Daoy (cell line): ENCODE measurements around the gene LSAMP. TPM values are rescaled to one million over a fixed set of nuclear protein-coding genes. Genes with fewer than 3 reads are reported as not detected.
"Not testable (repeated sequence)": the region's sequence is repeated elsewhere in the genome, so short reads cannot be mapped to it uniquely, and the experiment has no call there.

ENCODE experiments used
- DNase-seq: peaks from one replicate; pipeline ENCODE4 v3.0.0-alpha.2; 2015; ENCODE audit warnings: low read depth
- total RNA-seq: library from RNA; depleted of rRNA; stranded (reverse); fragments of >200 nt; shearing (Covaris generic); gene quantifications from 2 replicates; pipeline ENCODE4 v1.2.3, GENCODE V29; 2014

LSAMP gene
- total RNA-seq, 1 experiment from 2014 or later: 7.1 TPM

GRCh38 chr3:115898656-115899410 is 546.5 kb downstream of the LSAMP start:
- DNase-seq: no peak

DNA sequence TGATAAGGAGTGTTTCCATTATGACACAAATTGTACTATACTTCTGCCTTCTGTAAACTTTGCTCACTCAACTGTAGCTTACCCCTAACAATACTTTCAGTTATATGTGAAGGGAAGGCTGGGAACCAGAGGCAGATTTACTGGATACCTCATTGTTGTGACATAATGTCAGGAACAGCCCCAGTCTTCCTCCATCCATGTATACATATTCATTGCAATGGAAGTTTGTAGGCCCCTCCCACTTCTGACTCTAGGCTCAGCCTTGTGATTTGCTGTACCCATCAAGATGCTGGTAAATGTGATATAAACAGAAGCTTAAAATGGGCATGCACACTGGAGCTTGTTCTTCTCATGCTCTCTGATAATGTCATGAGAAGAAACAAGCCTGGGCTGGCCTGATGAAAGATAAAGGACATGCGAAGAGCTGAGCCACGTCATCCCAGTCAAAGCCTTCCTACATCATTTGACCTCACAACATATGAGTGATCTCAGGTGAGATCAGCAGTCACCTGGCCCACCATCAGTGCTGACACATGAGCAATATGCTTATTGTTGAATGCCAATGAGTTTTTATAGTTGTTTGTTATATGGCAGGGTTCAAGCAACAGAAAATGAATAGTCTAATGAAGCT is 554.2 kb downstream of the LSAMP start:
- no peak for DNase-seq

DNA sequence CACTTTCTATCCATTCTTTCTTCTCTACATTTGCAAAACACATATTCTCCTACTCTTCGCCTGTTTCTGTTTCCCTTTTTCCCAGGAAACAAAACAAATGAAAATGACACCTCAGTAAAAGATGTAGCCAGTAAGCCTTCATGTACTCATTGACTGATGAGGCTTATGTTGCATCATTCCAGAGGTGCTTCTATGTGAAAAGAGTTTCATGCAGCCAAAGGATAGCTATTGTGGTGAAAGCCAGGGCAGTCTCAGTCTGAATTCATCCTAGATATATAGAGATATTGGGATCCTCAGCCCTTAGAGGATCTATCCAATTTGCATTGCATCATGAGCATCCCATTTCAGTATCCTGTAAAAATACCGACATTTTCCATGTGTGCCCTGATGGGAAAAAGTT is 554.7 kb downstream of the LSAMP start:
- no peak for DNase-seq

GRCh38 chr3:115885621-115886020 is 559.7 kb downstream of the LSAMP start:
- no peak for DNase-seq

DNA sequence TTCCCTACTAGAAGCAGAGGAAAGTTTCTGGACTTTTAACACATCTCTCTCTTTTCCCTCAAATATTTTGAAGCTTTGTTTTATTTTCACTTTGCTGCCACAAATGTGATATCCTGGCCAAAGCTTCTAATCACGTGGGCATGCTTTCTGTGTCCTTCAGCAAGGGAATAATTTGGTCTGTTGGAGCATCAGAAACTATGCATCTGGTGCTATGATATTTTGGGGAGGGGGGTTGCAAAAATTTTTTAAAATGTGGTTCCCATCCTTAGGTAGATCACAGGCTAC is 567.7 kb downstream of the LSAMP start:
- no peak for DNase-seq

GRCh38 chr3:115876876-115877614 is 568.2 kb downstream of the LSAMP start:
- no peak for DNase-seq

- DNase-seq: no peak
Observed at GRCh38 chr3:115875460-115875859, 569.8 kb downstream of the LSAMP start.

GRCh38 chr3:115871735-115872134 is 573.6 kb downstream of the LSAMP start:
- no peak for DNase-seq

DNA sequence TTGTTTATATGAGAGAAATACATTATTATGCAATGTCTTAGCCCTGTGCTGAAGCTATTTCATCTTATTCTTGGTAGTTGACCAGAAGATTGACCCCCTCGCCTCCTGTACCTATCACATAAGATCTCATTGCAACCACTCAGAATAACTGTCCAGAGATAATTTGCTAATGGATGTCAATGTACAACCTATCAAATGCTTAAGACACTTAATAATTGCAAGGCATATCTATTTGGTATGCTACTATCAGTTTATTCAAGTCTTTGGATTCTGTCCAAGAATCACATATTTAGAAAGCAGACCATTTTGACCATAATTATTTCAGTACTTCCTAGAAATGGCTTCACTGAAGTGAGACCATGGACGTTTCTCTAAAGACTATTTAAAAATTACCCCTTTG is 580.4 kb downstream of the LSAMP start:
- no peak for DNase-seq

- DNase-seq: no peak
Observed at GRCh38 chr3:115862849-115863248, 582.4 kb downstream of the LSAMP start.

- DNase-seq: no peak
Observed at GRCh38 chr3:115862099-115862498, 583.2 kb downstream of the LSAMP start.

DNA sequence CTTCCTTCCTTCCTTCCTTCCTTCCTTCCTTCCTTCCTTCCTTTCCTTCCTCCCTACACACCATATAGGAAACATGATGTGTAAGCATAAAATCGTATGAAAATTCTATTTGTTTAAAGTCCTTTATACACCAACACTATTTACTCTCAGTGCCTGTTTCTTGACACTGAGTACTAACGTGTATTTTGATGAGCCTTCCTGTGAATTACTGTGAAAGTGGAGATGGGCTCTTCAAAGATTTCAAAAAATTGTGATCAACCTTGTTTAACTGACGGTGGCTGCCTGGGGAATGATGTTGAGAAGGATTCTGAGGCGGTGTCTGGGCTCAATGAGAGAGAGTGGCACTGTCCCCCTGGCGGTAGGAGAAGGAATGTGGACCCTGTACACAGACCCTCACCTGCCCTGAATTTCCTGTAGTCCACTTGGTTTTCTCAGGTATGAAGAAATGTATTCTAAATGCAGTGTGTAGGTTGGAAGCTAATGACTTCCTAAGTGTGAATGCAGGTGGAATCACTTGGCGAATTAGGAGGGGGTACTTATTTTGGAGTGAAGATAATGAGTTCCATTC is 584.0 kb downstream of the LSAMP start:
- DNase-seq: no peak

DNA sequence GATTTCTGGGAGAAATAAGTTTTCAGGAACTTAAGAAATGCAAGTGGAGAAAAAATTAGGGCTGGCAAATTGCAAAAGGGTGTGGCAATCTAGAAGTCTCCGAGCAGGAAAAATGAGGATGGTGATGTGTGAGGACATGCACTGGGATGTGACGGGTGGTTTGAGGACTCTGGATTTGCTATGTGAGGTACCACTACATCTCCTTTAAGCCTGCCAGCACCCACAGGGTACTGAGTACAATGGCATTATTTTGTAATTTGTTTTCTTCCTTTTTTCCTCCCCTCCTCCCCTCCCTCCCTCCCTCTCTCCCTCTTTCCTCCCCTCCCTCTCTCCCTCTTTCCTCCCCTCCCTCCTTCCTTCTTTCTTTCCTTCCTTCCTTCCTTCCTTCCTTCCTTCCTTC is 584.5 kb downstream of the LSAMP start:
- no peak for DNase-seq

- no peak for DNase-seq
Observed at GRCh38 chr3:115859002-115859807, 586.1 kb downstream of the LSAMP start.

GRCh38 chr3:115857518-115858136 is 587.7 kb downstream of the LSAMP start:
- no peak for DNase-seq

GRCh38 chr3:115855911-115856310 is 589.4 kb downstream of the LSAMP start:
- peak; percentile 9 for DNase-seq

DNA sequence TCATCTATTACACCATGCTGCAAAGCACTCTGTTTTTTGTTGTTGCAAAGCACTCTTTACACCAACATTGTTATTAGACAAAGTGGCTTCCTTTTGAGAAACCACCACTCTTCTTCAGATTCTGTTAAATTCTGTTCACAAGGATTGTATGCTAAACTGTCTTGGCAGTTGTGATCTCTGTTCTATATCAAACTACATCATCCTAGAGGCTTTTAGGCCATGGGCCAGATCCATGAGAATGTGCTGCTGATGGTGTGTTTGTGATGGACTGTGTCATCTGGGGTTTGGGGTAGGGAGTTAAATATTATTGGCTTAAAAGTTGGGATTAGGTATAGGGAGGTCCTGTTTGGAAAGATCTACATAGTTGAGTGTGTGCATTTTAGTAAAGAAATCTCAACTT is 592.2 kb downstream of the LSAMP start:
- DNase-seq: no peak

DNA sequence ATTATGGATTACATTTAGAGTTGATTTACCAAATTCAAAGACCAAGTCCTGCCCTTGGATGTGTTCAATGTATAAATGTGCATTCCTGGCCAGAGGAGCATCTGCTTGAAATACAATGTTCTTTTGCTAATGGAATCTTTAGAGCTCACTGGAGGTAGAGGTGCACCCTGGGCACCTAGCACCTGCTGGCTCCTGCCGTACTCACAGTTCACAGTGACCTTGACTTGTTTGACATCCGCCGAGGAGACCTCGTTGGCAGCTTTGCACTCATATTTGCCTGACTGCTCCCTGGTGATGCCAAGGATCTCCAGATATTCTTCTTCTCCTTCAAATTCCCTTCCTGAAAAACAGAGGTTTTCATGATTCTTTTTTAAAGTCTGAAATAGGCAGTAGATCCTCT is 593.0 kb downstream of the LSAMP start:
- DNase-seq: no peak

DNA sequence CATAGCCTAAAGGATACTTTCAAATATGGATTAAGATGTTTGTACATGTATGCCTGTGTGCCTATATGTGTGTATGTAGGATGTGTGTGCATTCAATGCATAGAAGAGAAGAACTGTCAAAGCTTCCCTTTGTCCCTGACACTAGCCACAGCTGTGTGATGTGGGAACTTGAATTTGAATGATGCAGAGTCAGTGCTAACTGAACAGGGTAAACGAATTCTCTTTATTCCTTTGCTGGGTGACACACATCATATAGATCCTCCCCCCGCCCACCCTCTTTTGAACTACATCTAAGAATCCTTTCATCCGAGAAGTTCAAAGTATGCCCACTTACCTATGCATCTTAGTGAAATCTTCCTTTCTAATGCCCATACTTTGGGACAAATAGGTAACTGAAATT is 593.7 kb downstream of the LSAMP start:
- no peak for DNase-seq

- no peak for DNase-seq
Observed at GRCh38 chr3:115848641-115849040, 596.6 kb downstream of the LSAMP start.

DNA sequence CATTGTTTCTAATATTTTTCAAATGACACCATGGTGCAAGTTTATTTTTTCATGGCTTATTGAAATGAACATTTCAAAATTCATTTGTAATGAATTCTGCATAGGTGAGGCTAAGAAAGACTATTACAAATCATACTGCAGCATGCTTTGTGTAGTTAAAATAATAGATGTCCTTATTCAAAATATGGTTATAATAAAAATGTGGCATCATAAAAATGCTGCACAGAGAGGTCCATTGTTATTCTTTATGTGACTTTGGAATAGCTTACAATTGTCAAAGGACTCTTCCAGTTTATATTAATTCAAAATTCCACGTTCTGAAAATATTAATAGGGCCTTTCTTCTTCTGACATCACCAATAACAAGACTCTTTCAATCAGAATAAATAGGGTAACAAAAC is 599.3 kb downstream of the LSAMP start:
- no peak for DNase-seq

- not testable (repeated sequence) for DNase-seq
Observed at GRCh38 chr3:115844729-115845128, 600.6 kb downstream of the LSAMP start.
